ENCODE measurements around the gene GLI1. TPM values are rescaled to one million over a fixed set of nuclear protein-coding genes. Genes with fewer than 3 reads are reported as not detected.

Gene GLI1
- total RNA-seq, 6 experiments from 2014 or later, result 0.16 to 0.74 (median 0.55) TPM

- no peak for DNase-seq
- H3K27me3 ChIP-seq, result peaks cover 0 to 14% of the 10 kb centered on the region in 2 donors
- peaks cover 0 to 13% (median 5%) of the 10 kb centered on the region in 4 donors for H3K4me1 ChIP-seq
- no peak for ATAC-seq
- TF ChIP-seq POLR2A (IDR thresholded peaks at IDR 0.05), result no peak
- TF ChIP-seq, protein P1, sequence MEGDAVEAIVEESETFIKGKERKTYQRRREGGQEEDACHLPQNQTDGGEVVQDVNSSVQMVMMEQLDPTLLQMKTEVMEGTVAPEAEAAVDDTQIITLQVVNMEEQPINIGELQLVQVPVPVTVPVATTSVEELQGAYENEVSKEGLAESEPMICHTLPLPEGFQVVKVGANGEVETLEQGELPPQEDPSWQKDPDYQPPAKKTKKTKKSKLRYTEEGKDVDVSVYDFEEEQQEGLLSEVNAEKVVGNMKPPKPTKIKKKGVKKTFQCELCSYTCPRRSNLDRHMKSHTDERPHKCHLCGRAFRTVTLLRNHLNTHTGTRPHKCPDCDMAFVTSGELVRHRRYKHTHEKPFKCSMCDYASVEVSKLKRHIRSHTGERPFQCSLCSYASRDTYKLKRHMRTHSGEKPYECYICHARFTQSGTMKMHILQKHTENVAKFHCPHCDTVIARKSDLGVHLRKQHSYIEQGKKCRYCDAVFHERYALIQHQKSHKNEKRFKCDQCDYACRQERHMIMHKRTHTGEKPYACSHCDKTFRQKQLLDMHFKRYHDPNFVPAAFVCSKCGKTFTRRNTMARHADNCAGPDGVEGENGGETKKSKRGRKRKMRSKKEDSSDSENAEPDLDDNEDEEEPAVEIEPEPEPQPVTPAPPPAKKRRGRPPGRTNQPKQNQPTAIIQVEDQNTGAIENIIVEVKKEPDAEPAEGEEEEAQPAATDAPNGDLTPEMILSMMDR (IDR thresholded peaks at IDR 0.05), result no peak
- no peak overlapping the region for H3K27ac ChIP-seq
- H3K9me3 ChIP-seq, result no peaks in the 10 kb centered on the region
- H3K36me3 ChIP-seq, result no peaks in the 10 kb centered on the region
- no peak overlapping the region for H3K4me3 ChIP-seq
- WGBS (ENCODE audit: insufficient coverage, low coverage, low lambda C conversion rate, missing lambda C conversion rate), result no CpG with 5 or more reads among the region's 3 CpGs
- intact Hi-C loops (cut with DNase I), result no loop called here
Observed at GRCh38 chr12:57471661-57472060, 12.1 kb downstream of the GLI1 start.

DNA sequence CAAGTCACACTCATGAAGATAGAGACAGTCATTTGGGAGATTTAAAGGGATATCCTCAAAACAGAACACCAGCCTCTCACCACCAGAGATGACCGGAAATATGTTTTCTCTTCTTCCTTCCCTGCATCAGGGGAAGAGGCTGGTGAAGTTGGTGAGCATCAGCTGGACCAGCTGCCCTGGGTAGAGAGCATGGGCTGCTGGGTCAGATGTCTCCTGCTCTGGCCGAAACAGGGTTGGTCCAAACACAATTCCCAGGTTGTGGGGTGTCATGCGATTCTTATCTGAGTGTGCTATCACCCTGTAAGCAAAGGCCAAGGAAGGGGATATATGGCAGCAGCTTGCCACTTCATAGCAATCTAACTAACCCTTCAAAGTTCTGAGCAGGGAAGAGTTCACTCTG lies 12.8 kb downstream of the GLI1 start:
- ATAC-seq, result no peak
- DNase-seq, result peak in 1 of 3 donors; percentile 3
- WGBS (ENCODE audit: insufficient coverage, low coverage, low lambda C conversion rate, missing lambda C conversion rate), result 83% methylated on average over 3 of the region's 3 CpGs
- no peak overlapping the region for H3K27ac ChIP-seq
- H3K36me3 ChIP-seq, result no peaks in the 10 kb centered on the region
- peaks cover 0 to 14% of the 10 kb centered on the region in 2 donors for H3K27me3 ChIP-seq
- peaks cover 0 to 13% (median 5%) of the 10 kb centered on the region in 4 donors for H3K4me1 ChIP-seq
- no peaks in the 10 kb centered on the region for H3K9me3 ChIP-seq
- no peak for TF ChIP-seq POLR2A (IDR thresholded peaks at IDR 0.05)
- TF ChIP-seq, protein P1 (IDR thresholded peaks at IDR 0.05), result no peak
- no peak overlapping the region for H3K4me3 ChIP-seq
- intact Hi-C loops (cut with DNase I), result no loop called here

- Histone ChIP-seq H3K4me3 (no peak overlapping the region), H3K9me3 (no peaks in the 10 kb centered on the region), H3K4me1 (peaks cover 0 to 13% (median 5%) of the 10 kb centered on the region in 4 donors), H3K36me3 (no peaks in the 10 kb centered on the region), H3K27me3 (peaks cover 0 to 14% of the 10 kb centered on the region in 2 donors), H3K27ac (no peak overlapping the region)
- intact Hi-C loops (cut with DNase I), result no loop called here
- 30% methylated on average over 3 of the region's 3 CpGs for WGBS (ENCODE audit: insufficient coverage, low coverage, low lambda C conversion rate, missing lambda C conversion rate)
- DNase-seq (no peak), ATAC-seq (no peak)
- TF ChIP-seq POLR2A (IDR thresholded peaks at IDR 0.05), result no peak
- TF ChIP-seq, protein P1 (IDR thresholded peaks at IDR 0.05), result no peak
Observed at GRCh38 chr12:57473392-57473791, 13.8 kb downstream of the GLI1 start.

GRCh38 chr12:57473886-57474285 lies 14.3 kb downstream of the GLI1 start:
- DNase-seq (no peak), ATAC-seq (no peak)
- no peak overlapping the region for H3K27ac ChIP-seq
- H3K36me3 ChIP-seq, result no peaks in the 10 kb centered on the region
- intact Hi-C loops (cut with DNase I), result no loop called here
- 90% methylated on average over 5 of the region's 5 CpGs for WGBS (ENCODE audit: insufficient coverage, low coverage, low lambda C conversion rate, missing lambda C conversion rate)
- no peaks in the 10 kb centered on the region for H3K9me3 ChIP-seq
- peaks cover 0 to 13% (median 5%) of the 10 kb centered on the region in 4 donors for H3K4me1 ChIP-seq
- TF ChIP-seq, protein P1 (IDR thresholded peaks at IDR 0.05), result no peak
- TF ChIP-seq POLR2A (IDR thresholded peaks at IDR 0.05), result no peak
- no peak overlapping the region for H3K4me3 ChIP-seq
- H3K27me3 ChIP-seq, result peaks cover 0 to 14% of the 10 kb centered on the region in 2 donors

DNA sequence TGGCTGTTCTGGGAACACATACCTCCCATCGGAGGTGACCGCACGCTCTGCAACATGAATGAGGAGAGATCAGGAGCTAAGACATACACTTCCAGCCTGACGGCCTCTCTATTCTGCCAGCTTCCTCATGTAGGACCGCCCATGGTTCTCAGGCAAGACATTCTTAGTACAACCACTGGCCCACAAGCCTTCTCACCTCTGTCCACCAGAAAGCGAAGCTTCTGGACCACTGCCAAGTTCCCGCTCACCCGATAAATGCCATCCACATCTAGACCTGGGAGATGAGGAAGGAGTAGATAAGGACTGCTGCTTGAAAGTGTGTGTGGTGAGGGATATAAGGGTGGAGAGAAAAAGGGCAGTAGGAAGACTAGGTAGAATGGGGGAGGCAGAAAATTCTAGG lies 14.8 kb downstream of the GLI1 start:
- H3K4me1 ChIP-seq, result peaks cover 0 to 13% (median 5%) of the 10 kb centered on the region in 4 donors
- intact Hi-C loops (cut with DNase I), result no loop called here
- no peak for DNase-seq
- H3K27me3 ChIP-seq, result peaks cover 0 to 14% of the 10 kb centered on the region in 2 donors
- WGBS (ENCODE audit: insufficient coverage, low coverage, low lambda C conversion rate, missing lambda C conversion rate), result 80% methylated on average over 4 of the region's 8 CpGs
- no peak overlapping the region for H3K27ac ChIP-seq
- ATAC-seq, result no peak
- no peaks in the 10 kb centered on the region for H3K9me3 ChIP-seq
- TF ChIP-seq, protein P1 (IDR thresholded peaks at IDR 0.05), result no peak
- no peak for TF ChIP-seq POLR2A (IDR thresholded peaks at IDR 0.05)
- no peak overlapping the region for H3K4me3 ChIP-seq
- H3K36me3 ChIP-seq, result no peaks in the 10 kb centered on the region

Data from right lobe of liver (tissue), 6 donors.